IPS-20b (cell line): ENCODE data around the gene PRRT4.

Source experiments
- H3K27ac ChIP-seq: one replicate; pipeline ENCODE4 v1.5.1; 2013; ENCODE audit warnings: low read length
- H3K27me3 ChIP-seq: 2 replicates; pipeline ENCODE4 v1.6.1; 2013; ENCODE audit warnings: mild to moderate bottlenecking, low read length, inconsistent platforms; ENCODE audit not compliant: insufficient read depth
- H3K36me3 ChIP-seq: 2 replicates; pipeline ENCODE4 v1.6.1; 2013; ENCODE audit warnings: low read depth, mild to moderate bottlenecking, inconsistent platforms, low read length, moderate library complexity; ENCODE audit not compliant: insufficient read depth
- H3K4me1 ChIP-seq: 2 replicates; pipeline ENCODE4 v1.6.1; 2013; ENCODE audit warnings: mild to moderate bottlenecking, control low read depth, inconsistent platforms, low read length, moderate library complexity; ENCODE audit not compliant: insufficient read depth
- H3K4me3 ChIP-seq: 2 replicates; pipeline ENCODE4 v1.5.1; 2013; ENCODE audit warnings: mild to moderate bottlenecking, low read length, inconsistent platforms
- H3K9ac ChIP-seq: 2 replicates; pipeline ENCODE4 v1.6.1; 2013; ENCODE audit warnings: low read depth, mild to moderate bottlenecking, inconsistent platforms, low read length, moderate library complexity
- H3K9me3 ChIP-seq: 2 replicates; pipeline ENCODE4 v1.6.1; 2013; ENCODE audit warnings: mild to moderate bottlenecking, low read depth, low read length, inconsistent platforms; ENCODE audit not compliant: insufficient read depth

PRRT4 gene

GRCh38 chr7:128352153-128352537 is 9.3 kb downstream of the PRRT4 start:
- Histone ChIP-seq H3K9ac (no peak overlapping the region), H3K27ac (no peak overlapping the region), H3K27me3 (peaks cover 79% of the 10 kb centered on the region), H3K4me3 (no peak overlapping the region), H3K36me3 (no peaks in the 10 kb centered on the region), H3K4me1 (no peaks in the 10 kb centered on the region), H3K9me3 (no peaks in the 10 kb centered on the region)

GRCh38 chr7:128351296-128352152 is 10.0 kb downstream of the PRRT4 start:
- Histone ChIP-seq H3K36me3 (no peaks in the 10 kb centered on the region), H3K4me3 (no peak overlapping the region), H3K9me3 (no peaks in the 10 kb centered on the region), H3K9ac (no peak overlapping the region), H3K4me1 (no peaks in the 10 kb centered on the region), H3K27ac (no peak overlapping the region), H3K27me3 (peaks cover 79% of the 10 kb centered on the region)

DNA sequence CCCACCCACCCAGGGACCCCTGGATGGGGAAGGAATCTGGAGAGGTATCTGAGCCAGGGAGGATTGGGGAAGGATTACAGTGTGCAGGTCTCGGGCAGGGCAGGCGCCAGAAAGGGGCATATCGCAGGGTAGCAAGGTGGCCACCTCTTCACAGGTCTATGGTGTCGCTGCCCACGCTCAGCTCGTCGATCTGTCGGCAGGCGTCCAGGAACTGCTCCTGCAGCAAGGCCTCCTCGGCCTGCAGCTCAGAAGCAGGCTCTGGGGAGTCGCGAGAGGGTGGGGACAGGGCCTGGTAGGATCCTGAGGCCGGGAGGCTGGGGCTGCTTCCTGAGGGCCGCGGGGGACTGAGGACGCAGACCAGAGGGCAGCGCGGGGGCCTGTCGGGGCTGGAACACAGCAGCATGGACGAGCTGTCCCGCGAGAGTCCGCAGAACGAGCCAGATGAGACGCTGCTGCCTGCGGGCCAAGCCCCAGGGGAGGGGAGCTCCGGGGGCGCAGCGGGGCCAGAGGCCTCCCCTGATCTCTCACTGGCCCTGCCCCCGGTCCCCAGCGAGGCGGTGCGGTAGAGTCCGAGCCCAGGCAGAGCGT is 10.7 kb downstream of the PRRT4 start:
- Histone ChIP-seq H3K9ac (no peak overlapping the region), H3K9me3 (no peaks in the 10 kb centered on the region), H3K27ac (no peak overlapping the region), H3K27me3 (peaks cover 79% of the 10 kb centered on the region), H3K4me3 (no peak overlapping the region), H3K4me1 (no peaks in the 10 kb centered on the region), H3K36me3 (no peaks in the 10 kb centered on the region)

DNA sequence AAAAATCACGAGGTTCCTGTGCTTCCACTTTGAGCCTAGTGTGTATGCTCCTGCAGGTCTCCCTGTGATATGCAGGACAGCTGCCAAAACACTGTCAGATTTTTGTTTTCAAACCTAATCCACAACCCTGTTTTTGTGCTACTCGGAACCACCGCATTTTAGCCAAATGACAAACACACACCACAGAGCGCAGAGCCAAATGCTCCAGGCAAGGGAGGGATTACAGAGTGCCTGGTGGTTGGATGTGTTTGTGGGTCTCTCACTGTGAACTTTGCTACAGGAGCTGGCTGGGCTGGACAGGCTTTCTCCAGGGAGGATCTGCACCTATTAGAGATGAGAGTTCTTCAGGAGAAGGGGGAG is 12.0 kb downstream of the PRRT4 start:
- Histone ChIP-seq H3K9ac (no peak overlapping the region), H3K36me3 (no peaks in the 10 kb centered on the region), H3K4me3 (no peak overlapping the region), H3K9me3 (no peaks in the 10 kb centered on the region), H3K4me1 (no peaks in the 10 kb centered on the region), H3K27ac (no peak overlapping the region), H3K27me3 (peaks cover 72% of the 10 kb centered on the region)

GRCh38 chr7:128347647-128348097 is 13.8 kb downstream of the PRRT4 start:
- peaks cover 2% of the 10 kb centered on the region for H3K4me1 ChIP-seq
- H3K9ac ChIP-seq: no peak overlapping the region
- peaks cover 55% of the 10 kb centered on the region for H3K27me3 ChIP-seq
- H3K27ac ChIP-seq: no peak overlapping the region
- H3K9me3 ChIP-seq: no peaks in the 10 kb centered on the region
- no peak overlapping the region for H3K4me3 ChIP-seq
- no peaks in the 10 kb centered on the region for H3K36me3 ChIP-seq

- Histone ChIP-seq H3K4me3 (no peak overlapping the region), H3K36me3 (peaks cover 13% of the 10 kb centered on the region; the same call in 1 of the 2 replicates), H3K4me1 (peaks cover 4% of the 10 kb centered on the region), H3K27me3 (peaks cover 22% of the 10 kb centered on the region), H3K27ac (no peak overlapping the region), H3K9ac (no peak overlapping the region), H3K9me3 (no peaks in the 10 kb centered on the region)
These were observed 17.1 kb downstream of the PRRT4 start for GRCh38 chr7:128344431-128344774.

DNA sequence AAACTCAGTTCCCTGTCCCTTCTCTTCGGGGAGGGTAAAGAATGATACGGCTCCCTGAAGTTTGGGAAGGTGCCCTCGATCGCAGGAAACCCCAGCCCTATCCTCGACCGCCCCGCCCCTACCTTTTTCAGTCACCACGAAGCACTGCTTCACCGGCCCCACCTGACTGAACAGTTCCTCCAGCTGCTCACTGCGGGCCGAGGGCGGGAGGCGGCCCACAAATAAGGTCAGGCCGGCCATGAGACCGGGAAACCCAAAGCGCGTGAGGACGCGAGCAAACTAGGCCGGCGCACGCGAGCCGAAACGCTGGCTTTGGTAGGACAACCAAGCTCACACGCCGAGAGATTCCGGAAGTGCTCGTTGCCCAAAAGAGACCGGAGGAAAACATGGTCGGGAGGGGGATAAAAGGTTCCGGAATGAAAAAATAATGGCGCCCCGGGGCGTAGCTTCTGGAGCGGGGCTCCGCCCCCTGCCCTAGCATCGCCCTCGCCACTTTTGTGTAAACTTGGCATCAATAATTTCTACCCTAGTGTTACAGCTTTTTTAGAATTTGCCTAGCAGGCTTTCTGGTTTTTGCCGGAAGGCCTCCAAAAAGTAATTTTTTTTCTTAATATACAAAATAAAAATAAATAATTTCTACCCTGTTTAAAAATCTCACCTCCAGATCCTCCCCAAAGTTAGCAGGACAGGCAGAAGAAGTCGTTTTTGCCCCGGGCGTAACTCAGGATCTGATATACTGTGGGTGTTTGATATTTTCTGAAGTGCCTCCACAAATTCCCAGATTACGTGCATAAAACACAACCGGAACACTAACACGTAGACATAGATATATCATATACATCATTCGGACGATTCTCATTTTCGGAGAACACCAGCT is 17.7 kb downstream of the PRRT4 start, which contains the start of gene RBM28:
RBM28 (minus strand) TSS at position 355 of the 877 bp plus-strand sequence; CDS start at position 240, 115 bp downstream.
- Histone ChIP-seq H3K4me1 (peaks cover 4% of the 10 kb centered on the region), H3K9me3 (no peaks in the 10 kb centered on the region), H3K9ac (peak within 1 kb of the TSS; percentile 83), H3K4me3 (peak within 1 kb of the TSS; percentile 82), H3K27ac (peak within 1 kb of the TSS; percentile 20), H3K27me3 (peaks cover 16% of the 10 kb centered on the region), H3K36me3 (peaks cover 19% of the 10 kb centered on the region)

DNA sequence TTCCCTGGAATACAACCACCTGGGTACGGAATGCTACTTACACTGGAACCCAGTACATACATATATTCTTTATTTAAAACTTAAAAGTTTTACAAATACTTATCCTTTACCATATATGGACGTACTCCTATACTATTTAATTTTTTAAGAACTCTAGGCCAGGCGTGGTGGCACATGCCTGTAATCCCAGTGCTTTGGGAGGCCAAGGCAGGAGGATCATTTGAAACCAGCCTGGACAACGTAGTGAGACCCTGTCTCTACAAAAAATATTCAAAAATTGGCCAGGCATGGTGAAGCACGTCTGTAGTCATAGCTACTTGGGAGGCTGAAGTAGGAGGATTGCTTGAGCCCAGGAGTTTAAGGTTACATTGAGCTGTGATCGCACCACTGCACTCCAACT is 19.8 kb downstream of the PRRT4 start:
- Histone ChIP-seq H3K36me3 (peaks cover 39% of the 10 kb centered on the region), H3K9ac (no peak overlapping the region), H3K4me3 (peak overlapping the region; percentile 82; the same call in 1 of the 2 replicates), H3K4me1 (peaks cover 4% of the 10 kb centered on the region), H3K27ac (no peak overlapping the region), H3K27me3 (no peaks in the 10 kb centered on the region), H3K9me3 (no peaks in the 10 kb centered on the region)

DNA sequence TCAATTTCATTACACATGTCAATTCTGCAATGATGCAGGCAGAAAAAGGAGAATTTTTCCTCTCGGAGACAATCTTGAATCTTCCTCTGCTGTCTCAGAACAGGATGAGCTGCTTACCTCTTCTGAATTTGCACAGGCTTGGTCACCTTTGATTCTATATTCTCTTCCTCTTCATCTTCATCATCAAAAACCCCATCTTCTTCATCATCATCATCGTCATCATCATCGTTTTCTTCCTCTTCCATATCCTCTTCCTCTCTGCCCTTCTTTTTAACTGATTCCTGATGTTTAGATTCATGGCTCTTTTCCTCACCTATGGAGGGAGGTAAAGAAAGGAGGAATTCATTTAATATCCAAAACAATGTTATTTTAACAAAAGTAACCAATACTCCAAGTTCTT is 25.8 kb downstream of the PRRT4 start:
- H3K9me3 ChIP-seq: no peaks in the 10 kb centered on the region; the same call in 1 of the 2 replicates
- H3K27me3 ChIP-seq: no peaks in the 10 kb centered on the region
- no peak overlapping the region for H3K4me3 ChIP-seq
- peaks cover 93% of the 10 kb centered on the region for H3K36me3 ChIP-seq
- H3K27ac ChIP-seq: no peak overlapping the region
- no peaks in the 10 kb centered on the region for H3K4me1 ChIP-seq
- H3K9ac ChIP-seq: no peak overlapping the region

DNA sequence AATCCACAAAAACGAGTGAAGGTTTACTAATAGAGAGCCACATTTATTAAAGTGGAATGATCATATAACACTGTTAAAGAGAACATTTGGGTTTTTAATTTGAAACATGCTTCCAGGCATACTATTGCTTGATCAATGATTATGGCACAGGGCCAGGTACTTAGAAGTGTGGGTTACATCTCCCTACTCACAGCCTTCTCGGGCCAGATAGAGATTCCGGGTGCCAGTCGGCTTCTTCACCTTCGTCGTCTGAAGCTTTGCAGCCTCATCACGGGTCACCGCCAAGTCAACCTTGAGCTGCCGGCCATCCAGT is 37.2 kb downstream of the PRRT4 start:
- no peaks in the 10 kb centered on the region for H3K9me3 ChIP-seq
- no peak overlapping the region for H3K4me3 ChIP-seq
- H3K27me3 ChIP-seq: no peaks in the 10 kb centered on the region
- H3K36me3 ChIP-seq: peaks cover 96% of the 10 kb centered on the region
- H3K9ac ChIP-seq: no peak overlapping the region
- H3K27ac ChIP-seq: no peak overlapping the region
- no peaks in the 10 kb centered on the region for H3K4me1 ChIP-seq

- Histone ChIP-seq H3K9ac (no peak overlapping the region), H3K27me3 (no peaks in the 10 kb centered on the region), H3K9me3 (no peaks in the 10 kb centered on the region), H3K36me3 (peaks cover 97% of the 10 kb centered on the region), H3K27ac (no peak overlapping the region), H3K4me3 (no peak overlapping the region), H3K4me1 (no peaks in the 10 kb centered on the region)
These were observed 37.8 kb downstream of the PRRT4 start for GRCh38 chr7:128323459-128324367.
